SU-DHL-6 (cell line): ENCODE results near the gene NSMF.

Experiments used
- CTCF ChIP-seq: fragments of 200-600 bp; sonication (generic); IDR thresholded peaks from one replicate; pipeline ENCODE4 v1.5.1; 2017; ENCODE audit warnings: antibody characterized with exemption, mild to moderate bottlenecking, low read length, moderate library complexity; ENCODE audit not compliant: insufficient read depth, poor library complexity, severe bottlenecking
- EZH2phosphoT487 ChIP-seq: fragments of 200-600 bp; sonication (generic), shearing (Covaris generic); conservative IDR thresholded peaks from 2 replicates; pipeline ENCODE4 v1.6.1; 2018; ENCODE audit warnings: mild to moderate bottlenecking, antibody characterized with exemption, low read length, moderate library complexity, mixed read lengths

- no peak for TF ChIP-seq CTCF
- no peak for TF ChIP-seq EZH2phosphoT487
These were observed 661 bp downstream of the NSMF start for GRCh38 chr9:137458194-137459151.
